ENCODE measurements around the gene MYL6.
"Not testable (repeated sequence)": the region's sequence is repeated elsewhere in the genome, so short reads cannot be mapped to it uniquely, and the experiment has no call there.

The MYL6 gene

GRCh38 chr12:56190695-56191155 is 32.6 kb downstream of the MYL6 start:
- no peak for ATAC-seq

DNA sequence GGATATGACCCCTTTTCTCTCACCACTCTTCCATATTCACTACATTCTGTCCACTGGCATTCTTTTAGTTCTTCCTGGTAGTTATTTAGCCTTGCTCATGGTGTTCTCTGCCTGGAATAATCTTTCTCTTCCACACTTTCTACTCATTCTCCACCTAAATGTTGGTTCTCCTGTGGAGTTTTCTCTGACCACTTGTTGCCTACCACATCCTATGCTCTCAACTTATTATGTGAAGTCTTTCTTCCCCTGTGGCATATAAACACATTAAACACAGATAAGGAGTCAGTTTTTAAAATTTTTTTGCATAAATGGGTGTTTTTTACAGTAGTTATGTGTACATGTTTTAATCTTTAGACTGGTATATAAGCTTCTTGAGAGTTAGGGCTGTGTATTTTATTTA is 34.4 kb downstream of the MYL6 start:
- ATAC-seq, result no peak

DNA sequence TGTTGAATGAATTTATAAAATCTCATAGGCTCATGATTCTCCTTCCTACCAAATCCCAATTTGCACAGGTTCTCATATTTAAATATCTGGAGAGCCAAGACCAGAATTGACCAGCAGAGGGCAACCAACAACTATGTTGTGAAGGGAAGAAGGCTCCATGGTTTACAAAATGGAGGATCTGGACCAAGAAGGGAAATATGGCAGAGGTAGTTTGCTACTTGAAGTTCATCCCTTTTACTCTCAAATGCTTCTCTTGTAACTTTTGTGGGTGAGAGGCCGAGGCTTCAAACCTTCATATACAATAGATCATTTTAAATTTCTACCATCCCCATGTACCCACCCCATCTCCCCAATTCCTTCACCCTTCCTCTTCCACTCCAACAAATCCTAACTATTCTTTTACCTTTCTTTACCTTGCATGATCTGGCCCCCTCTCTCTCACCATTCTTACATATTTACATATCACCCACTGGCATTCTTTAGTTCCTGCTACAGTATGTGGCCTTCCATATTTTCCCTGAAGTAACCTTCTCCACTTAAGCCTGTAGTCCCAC is 34.9 kb downstream of the MYL6 start:
- no peak for ATAC-seq

DNA sequence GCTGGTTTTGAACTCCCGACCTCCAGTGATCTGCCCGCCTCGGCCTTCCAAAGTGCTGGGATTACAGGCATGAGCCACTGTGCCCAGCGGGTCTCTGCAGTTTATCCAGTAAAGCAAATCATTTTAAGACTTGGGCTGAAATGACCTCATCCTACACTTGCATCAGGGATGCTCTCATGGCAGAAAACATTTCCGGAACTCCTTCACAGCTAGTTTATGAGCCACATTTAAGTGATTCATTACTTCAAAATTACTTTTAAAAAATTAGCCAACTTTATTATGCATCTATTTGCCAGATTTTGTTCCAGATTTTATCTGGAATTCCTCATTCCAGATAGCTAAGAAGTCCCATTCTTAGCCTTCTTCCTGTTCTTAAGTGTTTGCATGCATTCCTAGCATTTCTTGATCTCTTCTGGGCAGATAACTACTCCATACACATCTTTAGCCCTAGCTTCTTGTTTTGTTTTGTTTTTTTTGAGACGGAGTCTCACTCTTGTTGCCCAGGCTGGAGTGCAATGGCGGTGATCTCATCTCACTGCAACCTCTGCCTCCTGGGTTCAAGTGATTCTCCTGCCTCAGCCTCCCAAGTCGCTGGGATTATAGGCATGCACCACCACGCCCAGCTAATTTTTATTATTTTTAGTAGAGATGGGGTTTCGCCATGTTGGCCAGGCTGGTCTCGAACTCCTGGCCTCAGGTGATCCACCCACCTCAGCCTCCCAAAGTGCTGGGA is 38.8 kb downstream of the MYL6 start:
- ATAC-seq, result not testable (repeated sequence)

DNA sequence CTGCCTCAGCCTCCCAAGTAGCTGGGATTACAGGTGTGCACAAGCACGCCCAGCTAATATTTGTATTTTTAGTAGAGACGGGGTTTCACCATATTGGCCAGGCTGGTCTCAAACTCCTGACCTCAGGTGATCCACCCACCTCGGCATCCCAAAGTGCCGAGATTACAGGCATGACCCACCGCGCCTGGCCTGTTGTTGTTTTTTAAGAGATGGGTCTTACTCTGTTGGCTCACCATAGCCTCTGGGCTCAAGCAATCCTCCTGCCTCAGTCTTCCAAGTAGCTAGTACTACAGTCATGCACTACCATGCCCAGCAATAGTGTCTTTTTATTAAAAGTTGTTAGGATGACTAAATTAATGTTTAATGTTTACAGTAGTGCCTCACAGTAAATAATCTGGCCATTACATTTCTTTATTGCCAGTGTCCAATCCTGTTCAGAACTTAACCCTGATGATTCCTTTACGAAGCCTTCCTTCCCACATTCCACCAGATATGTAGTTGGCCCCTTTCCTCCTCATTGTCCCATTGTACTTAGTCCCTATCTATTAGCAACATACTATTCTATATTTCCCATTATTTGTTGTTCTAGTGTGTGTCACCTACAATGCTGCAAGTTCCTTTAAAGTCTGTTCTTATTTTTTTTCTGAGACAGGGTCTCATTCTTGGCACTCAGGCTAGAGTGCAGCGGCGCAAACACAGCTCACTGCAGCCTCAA is 39.9 kb downstream of the MYL6 start:
- ATAC-seq, result no peak

DNA sequence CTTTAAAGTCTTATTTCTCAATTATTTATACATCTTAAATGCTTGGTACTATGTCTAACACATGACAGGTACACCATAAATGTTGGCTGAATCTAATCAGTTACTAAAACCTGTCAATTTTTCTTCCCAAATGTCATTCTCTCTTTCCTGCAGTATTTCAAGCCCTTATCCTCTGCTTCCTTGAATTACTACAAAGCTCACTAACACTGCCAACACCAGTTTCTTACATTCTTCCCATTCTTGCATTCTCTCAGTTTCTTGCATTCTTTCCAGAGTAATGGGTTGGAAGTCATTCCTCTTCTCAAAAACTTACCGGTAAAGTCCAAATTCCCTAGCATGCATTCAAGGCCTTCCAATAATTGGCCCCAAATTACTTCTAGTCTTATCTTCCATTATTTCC is 40.7 kb downstream of the MYL6 start:
- no peak for ATAC-seq

DNA sequence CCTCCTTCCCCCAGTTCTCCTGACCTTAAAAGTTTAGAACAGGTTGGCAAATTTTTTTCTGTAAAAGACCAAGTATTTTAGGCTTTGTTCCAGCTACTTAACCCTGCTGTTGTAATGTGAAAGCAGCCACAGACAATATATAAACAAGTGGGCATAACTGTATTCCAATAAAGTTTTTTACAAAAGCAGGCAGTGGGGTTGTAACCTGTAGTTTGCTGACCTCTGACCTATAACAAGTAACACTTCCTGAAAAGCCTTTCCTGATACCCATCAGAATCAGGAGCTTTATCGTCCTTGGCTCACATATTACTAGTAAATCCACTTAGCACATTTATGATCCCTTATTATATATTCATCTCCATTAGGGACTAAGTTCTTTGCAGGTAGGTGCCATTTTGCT is 44.2 kb downstream of the MYL6 start:
- no peak for ATAC-seq

DNA sequence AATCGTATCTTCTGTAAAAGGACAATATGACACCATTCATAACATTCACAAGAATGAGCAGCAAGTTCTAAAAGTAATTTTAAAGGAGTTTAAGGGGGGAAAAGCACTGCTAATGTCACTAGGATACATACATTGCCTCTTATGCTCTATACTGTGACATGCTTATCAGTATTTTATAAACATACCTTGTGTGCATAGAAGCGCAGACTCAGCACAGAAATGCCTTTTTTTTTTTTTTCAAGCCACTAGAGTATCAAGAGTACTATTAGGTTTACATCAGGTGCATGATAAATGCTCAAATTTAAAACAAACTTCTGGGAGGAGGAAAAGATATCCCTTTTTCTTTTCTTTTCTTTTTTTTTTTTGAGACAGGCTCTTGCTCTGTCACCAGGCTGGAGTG is 44.7 kb downstream of the MYL6 start:
- no peak for ATAC-seq

- ATAC-seq, result no peak
Observed at GRCh38 chr12:56204275-56204674, 46.1 kb downstream of the MYL6 start.

- ATAC-seq, result peak in 1 of 2 donors; percentile 30
Observed at GRCh38 chr12:56205445-56205844, 47.3 kb downstream of the MYL6 start.

DNA sequence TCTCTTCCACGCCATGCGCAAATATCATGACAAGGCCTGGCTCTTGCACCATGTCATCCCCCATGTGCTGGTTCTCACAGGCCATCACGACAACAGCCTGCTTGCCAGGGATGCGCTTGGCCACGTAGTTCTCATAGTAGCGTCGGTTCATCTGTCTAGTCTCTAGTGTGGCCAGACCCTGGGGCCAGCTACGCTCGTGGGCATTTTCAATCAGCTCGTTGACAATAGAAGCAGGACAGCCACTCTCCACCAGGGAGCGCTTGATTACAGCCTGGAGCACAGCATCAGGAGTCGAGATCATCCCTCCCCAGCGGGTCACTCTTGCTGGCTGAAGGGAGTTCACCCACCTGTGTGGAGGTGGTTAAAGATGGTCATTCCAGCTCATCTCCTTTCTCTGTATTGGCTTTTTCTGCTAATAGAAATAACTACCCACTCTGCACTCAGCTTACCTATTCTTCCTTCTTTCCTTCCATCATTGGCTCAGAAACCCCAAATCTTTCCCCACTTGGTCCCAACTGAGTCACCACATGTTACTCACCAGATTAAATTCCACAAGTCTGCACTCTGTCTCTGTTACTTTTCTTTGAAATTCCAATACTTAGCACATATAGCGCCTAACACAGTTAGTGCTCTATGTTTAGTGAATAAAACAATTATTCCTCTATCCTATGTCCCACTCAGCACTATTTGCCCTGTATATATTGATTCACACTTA is 48.5 kb downstream of the MYL6 start:
- peak in 1 of 2 donors; percentile 53 for ATAC-seq

DNA sequence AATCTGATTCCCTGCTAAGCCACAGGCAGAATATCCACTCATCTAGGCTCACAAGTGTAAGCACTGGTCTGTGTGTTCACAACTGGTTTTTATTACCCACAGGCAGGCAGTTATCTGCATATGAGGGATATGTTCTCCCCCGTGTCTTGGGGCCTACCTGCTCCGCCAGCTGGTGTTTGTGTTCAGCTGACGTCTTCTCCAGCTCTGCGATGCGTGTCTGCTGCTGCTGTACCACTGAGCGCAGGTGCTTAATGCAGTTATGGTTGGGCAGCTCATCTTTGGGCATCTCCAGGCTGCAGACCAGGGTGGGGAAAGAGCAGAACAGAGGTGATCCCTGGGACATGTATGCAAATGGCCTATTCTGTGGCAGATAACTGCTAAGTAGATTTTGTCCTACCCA is 49.8 kb downstream of the MYL6 start:
- ATAC-seq, result no peak
